Body of pancreas (tissue), 4 donors: Measurements from ENCODE around the gene POLD1.

Source experiments
- CTCF ChIP-seq, 7 experiments: fragments of 450-650 bp in 4 of 7; fragments of 200-600 bp in 3 of 7; sonication (generic) in 3 of 7; IDR thresholded peaks; one replicate each; pipeline ENCODE4 v1.5.1; 2016 to 2019; ENCODE audit warnings: antibody characterized with exemption in 7 of 7
- POLR2A ChIP-seq, 3 donors: fragments of 450-650 bp; IDR thresholded peaks; one replicate each; pipeline ENCODE4 v1.6.1; 2016; ENCODE audit warnings: antibody characterized with exemption in 3 of 3, mild to moderate bottlenecking in 2 of 3

- TF ChIP-seq CTCF (IDR thresholded peaks at IDR 0.05): no peak
- peak in 1 of 3 donors; percentile 20 for TF ChIP-seq POLR2A (IDR thresholded peaks at IDR 0.05)
These were observed 3.2 kb downstream of the POLD1 start for GRCh38 chr19:50387176-50387867.
